Suprapubic skin (tissue), 3 donors: ENCODE results near the gene SH3BP5.

ENCODE experiments used
- EP300 ChIP-seq: sonication (generic); formaldehyde crosslinking; IDR thresholded peaks from one replicate; pipeline ENCODE4 v1.6.1; 2017; ENCODE audit warnings: antibody characterized with exemption
- TF ChIP-seq, protein P1 (sequence below), 2 donors: fragments of 200-600 bp in 1 of 2; fragments of 450-650 bp in 1 of 2; sonication (generic) in 1 of 2; IDR thresholded peaks; one replicate each; pipeline ENCODE4 v1.5.1; 2016 to 2019; ENCODE audit warnings: antibody characterized with exemption in 2 of 2, mild to moderate bottlenecking in 1 of 2, moderate library complexity in 1 of 2

DNA sequence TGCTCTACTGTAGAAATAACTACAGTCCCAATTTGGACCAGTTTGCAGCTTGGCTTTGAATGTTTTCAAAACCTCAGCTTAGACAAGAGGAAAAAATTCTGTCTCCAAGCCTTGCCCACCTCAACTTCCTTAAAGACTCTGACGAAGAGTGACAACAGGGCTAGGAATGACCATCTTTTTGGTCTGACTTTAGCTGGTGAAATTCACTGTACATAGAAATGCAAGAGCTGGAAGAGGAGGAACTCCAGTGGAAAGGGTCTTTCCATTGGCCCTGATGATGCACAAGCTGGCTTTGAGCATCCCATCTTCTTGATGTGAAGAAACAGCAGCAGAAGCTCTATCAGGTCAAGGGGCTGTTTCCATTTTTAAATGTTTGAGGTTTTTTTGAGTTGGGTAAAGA lies 22.7 kb upstream of the SH3BP5 start:
- TF ChIP-seq, protein P1, sequence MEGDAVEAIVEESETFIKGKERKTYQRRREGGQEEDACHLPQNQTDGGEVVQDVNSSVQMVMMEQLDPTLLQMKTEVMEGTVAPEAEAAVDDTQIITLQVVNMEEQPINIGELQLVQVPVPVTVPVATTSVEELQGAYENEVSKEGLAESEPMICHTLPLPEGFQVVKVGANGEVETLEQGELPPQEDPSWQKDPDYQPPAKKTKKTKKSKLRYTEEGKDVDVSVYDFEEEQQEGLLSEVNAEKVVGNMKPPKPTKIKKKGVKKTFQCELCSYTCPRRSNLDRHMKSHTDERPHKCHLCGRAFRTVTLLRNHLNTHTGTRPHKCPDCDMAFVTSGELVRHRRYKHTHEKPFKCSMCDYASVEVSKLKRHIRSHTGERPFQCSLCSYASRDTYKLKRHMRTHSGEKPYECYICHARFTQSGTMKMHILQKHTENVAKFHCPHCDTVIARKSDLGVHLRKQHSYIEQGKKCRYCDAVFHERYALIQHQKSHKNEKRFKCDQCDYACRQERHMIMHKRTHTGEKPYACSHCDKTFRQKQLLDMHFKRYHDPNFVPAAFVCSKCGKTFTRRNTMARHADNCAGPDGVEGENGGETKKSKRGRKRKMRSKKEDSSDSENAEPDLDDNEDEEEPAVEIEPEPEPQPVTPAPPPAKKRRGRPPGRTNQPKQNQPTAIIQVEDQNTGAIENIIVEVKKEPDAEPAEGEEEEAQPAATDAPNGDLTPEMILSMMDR (IDR thresholded peaks at IDR 0.05) = no peak
- no peak for TF ChIP-seq EP300
